Measurements from ENCODE around the gene KRTAP10-9.
"Not testable (repeated sequence)": the region's sequence is repeated elsewhere in the genome, so short reads cannot be mapped to it uniquely, and the experiment has no call there.

- not testable (repeated sequence) for TF ChIP-seq SP7 (tag by site-specific recombination; IDR thresholded peaks at IDR 0.05); ZNF214 (tag by site-specific recombination; IDR thresholded peaks at IDR 0.05; ENCODE audit: borderline replicate concordance); CTCF (tag by site-specific recombination; IDR thresholded peaks at IDR 0.05); IKZF3 (tag by site-specific recombination; IDR thresholded peaks at IDR 0.05); ZBTB7A (tag by site-specific recombination; IDR thresholded peaks at IDR 0.05; ENCODE audit: low read depth); ZNF37A (tag by site-specific recombination; IDR thresholded peaks at IDR 0.05); ZNF830 (tag by site-specific recombination; IDR thresholded peaks at IDR 0.05; ENCODE audit: low read depth)
These were observed 46.6 kb upstream of the KRTAP10-9 start, which contains the start of gene KRTAP10-5 for GRCh38 chr21:44580231-44580821.

Measured in HEK293 (cell line).